Kidney (tissue), 14 donors: ENCODE measurements around the gene BTBD9. TPM values are rescaled to one million over a fixed set of nuclear protein-coding genes. Genes with fewer than 3 reads are reported as not detected.

ENCODE experiments used
- DNase-seq, 5 donors: peaks; one replicate each; pipeline ENCODE4 v3.0.0-alpha.2; 2013 to 2020
- FAIRE-seq: peaks from 2 replicates; lab custom pipeline; 2012; peaks lifted over from hg19 to GRCh38; lab: Jason Lieb, UNC
- H3K27ac ChIP-seq, 2 donors: one replicate each; pipeline ENCODE4 v1.7.0; 2013; ENCODE audit warnings: low read depth in 2 of 2, low read length in 2 of 2, inconsistent platforms in 1 of 2
- H3K27me3 ChIP-seq: one replicate; pipeline ENCODE4 v1.7.1; 2013; ENCODE audit warnings: low read length, inconsistent platforms; ENCODE audit not compliant: control insufficient read depth, insufficient read depth
- H3K36me3 ChIP-seq, 3 donors: one replicate each; pipeline versions ENCODE4 v1.7.0 to v1.7.1; 2013; ENCODE audit warnings: low read length in 3 of 3, control low read depth in 1 of 3, inconsistent platforms in 1 of 3; ENCODE audit not compliant: insufficient read depth in 3 of 3, control insufficient read depth in 2 of 3
- H3K4me1 ChIP-seq, 3 donors: one replicate each; pipeline versions ENCODE4 v1.7.0 to v1.7.1; 2013; ENCODE audit warnings: low read length in 3 of 3, inconsistent platforms in 1 of 3, low read depth in 1 of 3; ENCODE audit not compliant: control insufficient read depth in 2 of 3, insufficient read depth in 2 of 3
- H3K4me3 ChIP-seq, 3 donors: one replicate each; pipeline versions ENCODE4 v1.7.0 to v1.8.1; 2013; ENCODE audit warnings: low read length in 3 of 3, control low read depth in 1 of 3, inconsistent platforms in 1 of 3
- H3K9ac ChIP-seq, 3 donors: one replicate each; pipeline versions ENCODE4 v1.7.0 to v1.7.1; 2013; ENCODE audit warnings: low read length in 3 of 3, control low read depth in 1 of 3, inconsistent platforms in 1 of 3
- H3K9me3 ChIP-seq, 3 donors: one replicate each; pipeline versions ENCODE4 v1.7.0 to v1.7.1; 2013; ENCODE audit warnings: low read length in 3 of 3, control low read depth in 1 of 3, inconsistent platforms in 1 of 3; ENCODE audit not compliant: control insufficient read depth in 2 of 3, insufficient read depth in 1 of 3
- intact Hi-C: fragments of 100-400 bp; cut with DNase I; formaldehyde crosslinking; loops from one replicate; pipeline ENCODE4 v1.11.1; 2022
- polyA plus RNA-seq: library from polyadenylated mRNA; stranded (reverse); fragments of 350-450 nt; fragmentation: Illumina TruSeq; extraction: RNeasy Lipid Tissue Mini Kit (QIAGEN cat#74804); gene quantifications from one replicate; pipeline ENCODE4 v1.2.3, GENCODE V29; 2014; ENCODE audit warnings: low read depth, low replicate concordance; ENCODE audit not compliant: insufficient read depth
- total RNA-seq: library from RNA; stranded (reverse); fragmentation: NEBNext Ultra II Directional; extraction: Animal tissue kit (Norgen Biotek cat#: 25700); gene quantifications from one replicate; pipeline ENCODE4 v1.2.1, GENCODE V29; 2021
- TF ChIP-seq, protein P1 (sequence below): IDR thresholded peaks from 3 replicates; pipeline ENCODE4 v1.5.1; 2012; ENCODE audit warnings: mild to moderate bottlenecking, moderate library complexity, borderline replicate concordance; ENCODE audit not compliant: insufficient read depth; ENCODE audit errors: extremely low read depth
- donor health status: control.
- donor health status: control.
- donor health status: control.
- donor health status: control.
- donor health status: control.
- donor health status: DM: yes; HTN: yes; CAD: no.
- donor health status: Normal renal cell carcinoma (clear cell type).

The BTBD9 gene
- total and polyA plus RNA-seq, 2 donors from 2014 or later = 4.2 to 29.9 TPM

DNA sequence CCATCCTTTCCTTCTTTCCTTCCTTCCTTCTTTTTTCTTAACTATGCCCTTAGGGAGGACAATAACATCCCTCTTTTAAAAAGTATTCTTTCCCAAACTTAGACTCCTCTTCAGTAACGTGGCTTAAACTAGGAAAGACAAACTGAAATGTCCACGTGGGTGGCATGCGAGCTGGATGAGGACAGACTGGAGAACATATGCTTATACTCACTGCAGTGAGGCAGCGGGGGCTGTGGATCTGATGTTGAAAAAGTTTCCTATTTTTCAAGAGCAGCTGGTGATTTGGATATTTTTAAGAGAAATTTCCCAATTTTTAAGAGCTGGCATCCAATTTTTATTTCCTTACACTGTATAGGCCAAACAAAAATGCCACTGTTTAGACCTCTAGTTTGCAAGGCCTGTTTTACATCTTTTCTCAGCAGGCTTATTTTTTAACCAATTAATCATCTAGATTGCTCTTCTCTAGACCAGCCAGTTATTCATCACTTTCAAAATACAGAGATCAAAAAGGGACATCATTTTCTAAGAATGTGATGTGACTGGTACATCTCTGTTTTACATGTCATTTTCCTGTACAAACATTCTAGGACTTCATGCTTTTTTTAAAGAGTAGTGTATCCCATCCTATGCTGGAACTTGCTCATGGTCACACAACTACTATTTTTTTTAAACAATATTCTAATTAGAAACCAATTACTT, 226.5 kb downstream of the BTBD9 start:
- DNase-seq (peak in 1 of 5 donors; percentile 37), FAIRE-seq (no peak)
- H3K9ac ChIP-seq = no peak overlapping the region
- H3K9me3 ChIP-seq = no peaks in the 10 kb centered on the region
- no peaks in the 10 kb centered on the region for H3K4me1 ChIP-seq
- H3K27ac ChIP-seq = no peak overlapping the region
- intact Hi-C loops = no loop called here
- no peaks in the 10 kb centered on the region for H3K36me3 ChIP-seq
- H3K27me3 ChIP-seq = no peaks in the 10 kb centered on the region
- H3K4me3 ChIP-seq = no peak overlapping the region
- TF ChIP-seq, protein P1, sequence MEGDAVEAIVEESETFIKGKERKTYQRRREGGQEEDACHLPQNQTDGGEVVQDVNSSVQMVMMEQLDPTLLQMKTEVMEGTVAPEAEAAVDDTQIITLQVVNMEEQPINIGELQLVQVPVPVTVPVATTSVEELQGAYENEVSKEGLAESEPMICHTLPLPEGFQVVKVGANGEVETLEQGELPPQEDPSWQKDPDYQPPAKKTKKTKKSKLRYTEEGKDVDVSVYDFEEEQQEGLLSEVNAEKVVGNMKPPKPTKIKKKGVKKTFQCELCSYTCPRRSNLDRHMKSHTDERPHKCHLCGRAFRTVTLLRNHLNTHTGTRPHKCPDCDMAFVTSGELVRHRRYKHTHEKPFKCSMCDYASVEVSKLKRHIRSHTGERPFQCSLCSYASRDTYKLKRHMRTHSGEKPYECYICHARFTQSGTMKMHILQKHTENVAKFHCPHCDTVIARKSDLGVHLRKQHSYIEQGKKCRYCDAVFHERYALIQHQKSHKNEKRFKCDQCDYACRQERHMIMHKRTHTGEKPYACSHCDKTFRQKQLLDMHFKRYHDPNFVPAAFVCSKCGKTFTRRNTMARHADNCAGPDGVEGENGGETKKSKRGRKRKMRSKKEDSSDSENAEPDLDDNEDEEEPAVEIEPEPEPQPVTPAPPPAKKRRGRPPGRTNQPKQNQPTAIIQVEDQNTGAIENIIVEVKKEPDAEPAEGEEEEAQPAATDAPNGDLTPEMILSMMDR = no peak

DNA sequence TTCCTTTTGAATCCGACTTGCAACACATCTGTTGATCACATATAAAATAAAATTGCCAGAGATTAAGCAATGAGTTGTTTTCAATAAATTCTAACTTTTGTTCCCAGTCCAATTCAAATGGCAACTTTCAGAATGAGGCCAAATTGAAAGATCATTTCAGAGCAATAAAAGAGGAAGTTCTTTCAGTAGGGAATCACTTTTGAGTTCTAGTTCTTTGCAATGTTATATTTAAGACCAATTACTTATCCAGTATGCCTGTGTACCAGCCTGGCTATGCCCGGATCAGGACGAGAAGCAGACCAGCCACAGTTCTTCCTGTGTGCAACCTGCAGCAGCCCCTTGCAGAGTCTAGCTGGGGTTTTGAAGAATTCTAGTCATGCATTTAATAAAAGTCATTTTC, 232.5 kb downstream of the BTBD9 start:
- Histone ChIP-seq H3K9me3 (no peaks in the 10 kb centered on the region), H3K4me1 (peaks cover 0 to 8% (median 7%) of the 10 kb centered on the region in 3 donors), H3K4me3 (no peak overlapping the region), H3K27ac (no peak overlapping the region), H3K27me3 (no peaks in the 10 kb centered on the region), H3K36me3 (no peaks in the 10 kb centered on the region), H3K9ac (no peak overlapping the region)
- TF ChIP-seq, protein P1 = no peak
- intact Hi-C loops = no loop called here
- FAIRE-seq = no peak
- DNase-seq = no peak

DNA sequence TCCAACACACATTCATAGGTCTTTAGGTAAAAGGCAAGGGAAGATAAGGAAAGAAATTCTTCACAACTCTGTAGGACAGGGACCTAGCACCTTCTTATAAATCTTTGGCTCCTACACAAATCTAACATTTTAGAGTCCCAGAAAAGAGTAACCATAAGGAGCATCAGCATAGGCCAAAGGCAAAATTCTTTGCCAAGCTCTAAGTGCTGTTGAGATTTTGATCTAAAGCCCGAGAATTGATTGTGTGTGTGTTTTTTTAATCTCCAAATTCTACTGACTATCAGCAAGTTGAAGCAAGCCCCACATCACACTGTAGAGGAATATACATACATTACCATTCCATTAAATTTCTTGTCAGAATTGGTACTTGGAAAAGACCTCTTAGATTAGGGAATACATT, 233.6 kb downstream of the BTBD9 start:
- DNase-seq (no peak), FAIRE-seq (no peak)
- H3K36me3 ChIP-seq = no peaks in the 10 kb centered on the region
- TF ChIP-seq, protein P1 = no peak
- H3K27ac ChIP-seq = no peak overlapping the region
- H3K9ac ChIP-seq = no peak overlapping the region
- intact Hi-C loops = no loop called here
- H3K9me3 ChIP-seq = no peaks in the 10 kb centered on the region
- no peak overlapping the region for H3K4me3 ChIP-seq
- H3K27me3 ChIP-seq = no peaks in the 10 kb centered on the region
- H3K4me1 ChIP-seq = peaks cover 0 to 8% (median 7%) of the 10 kb centered on the region in 3 donors
